HepG2 (cell line): ENCODE data around the gene OTOP3. TPM values are rescaled to one million over a fixed set of nuclear protein-coding genes. Genes with fewer than 3 reads are reported as not detected.

Source experiments
- AKNA ChIP-seq: sonication (generic); formaldehyde crosslinking; IDR thresholded peaks from 2 replicates; pipeline ENCODE4 v1.4.0; 2020; ENCODE audit warnings: missing genetic modification reagents, borderline replicate concordance
- GATAD2A ChIP-seq: IDR thresholded peaks from 2 replicates; pipeline ENCODE4 v1.6.1; 2016
- GTF2F1 ChIP-seq: fragments of 150-350 bp; IDR thresholded peaks from 2 replicates; pipeline ENCODE4 v1.6.1; 2014; ENCODE audit warnings: low read length
- KLF11 ChIP-seq: IDR thresholded peaks from 2 replicates; pipeline ENCODE4 v1.6.1; 2016; ENCODE audit warnings: missing compliant biosample characterization
- MXD1 ChIP-seq: sonication (generic); formaldehyde crosslinking; IDR thresholded peaks from 2 replicates; pipeline ENCODE4 v1.4.0; 2020; ENCODE audit warnings: mild to moderate bottlenecking, missing genetic modification reagents
- MYC ChIP-seq: sonication (generic); formaldehyde crosslinking; IDR thresholded peaks from 2 replicates; pipeline ENCODE4 v1.9.0; 2021; ENCODE audit warnings: missing genetic modification reagents, borderline replicate concordance
- PHB2 ChIP-seq: fragments of 450-650 bp; IDR thresholded peaks from 2 replicates; pipeline ENCODE4 v1.6.1; 2018; ENCODE audit not compliant: partially characterized antibody
- PHF5A ChIP-seq: IDR thresholded peaks from one replicate; pipeline ENCODE4 v1.6.1; 2018; ENCODE audit warnings: low read depth, missing genetic modification reagents; ENCODE audit not compliant: unreplicated experiment
- RARG ChIP-seq: sonication (generic); formaldehyde crosslinking; IDR thresholded peaks from 2 replicates; pipeline ENCODE4 v1.4.0; 2020; ENCODE audit warnings: low read depth, mild to moderate bottlenecking, missing genetic modification reagents
- SKI ChIP-seq: fragments of 450-650 bp; IDR thresholded peaks from one replicate; pipeline ENCODE4 v1.6.1; 2018; ENCODE audit warnings: mild to moderate bottlenecking; ENCODE audit not compliant: partially characterized antibody
- SRY ChIP-seq: sonication (generic); formaldehyde crosslinking; IDR thresholded peaks from 2 replicates; pipeline ENCODE4 v1.8.0; 2022; ENCODE audit warnings: mild to moderate bottlenecking, missing genetic modification reagents
- TP53 ChIP-seq: sonication (generic); formaldehyde crosslinking; conservative IDR thresholded peaks from 2 replicates; pipeline ENCODE4 v1.4.0; 2020; ENCODE audit warnings: missing genetic modification reagents
- UBTF ChIP-seq: sonication (generic); formaldehyde crosslinking; IDR thresholded peaks from 2 replicates; pipeline ENCODE4 v1.4.0; 2020; ENCODE audit warnings: mild to moderate bottlenecking, missing genetic modification reagents
- ZBTB39 ChIP-seq: sonication (generic); formaldehyde crosslinking; IDR thresholded peaks from 2 replicates; pipeline ENCODE4 v1.5.0; 2020; ENCODE audit warnings: missing genetic modification reagents
- ZNF263 ChIP-seq: sonication (generic); formaldehyde crosslinking; IDR thresholded peaks from 2 replicates; pipeline ENCODE4 v1.4.0; 2020; ENCODE audit warnings: missing genetic modification reagents
- ZNF556 ChIP-seq: sonication (generic); formaldehyde crosslinking; IDR thresholded peaks from 2 replicates; pipeline ENCODE4 v1.4.0; 2020; ENCODE audit warnings: mild to moderate bottlenecking, missing genetic modification reagents, borderline replicate concordance
- ZNF563 ChIP-seq: sonication (generic); formaldehyde crosslinking; IDR thresholded peaks from 2 replicates; pipeline ENCODE4 v1.8.0; 2022; ENCODE audit warnings: mild to moderate bottlenecking, moderate library complexity, missing genetic modification reagents
- ZNF598 ChIP-seq: sonication (generic); formaldehyde crosslinking; IDR thresholded peaks from 2 replicates; pipeline ENCODE4 v1.5.1; 2020; ENCODE audit warnings: mild to moderate bottlenecking, missing genetic modification reagents, borderline replicate concordance
- ZNF724P ChIP-seq: sonication (generic); formaldehyde crosslinking; IDR thresholded peaks from 2 replicates; pipeline ENCODE4 v1.8.0; 2022; ENCODE audit warnings: missing genetic modification reagents, borderline replicate concordance
- ZNF777 ChIP-seq: sonication (generic); formaldehyde crosslinking; IDR thresholded peaks from 2 replicates; pipeline ENCODE4 v1.4.0; 2020; ENCODE audit warnings: missing genetic modification reagents
- polyA plus RNA-seq, 8 experiments: library from polyadenylated mRNA; depleted of rRNA in 3 of 8; stranded (reverse) in 7 of 8; unstranded in 1 of 8; fragments of >200 nt; fragmentation: Illumina TruSeq in 4 of 8; extraction: Trizol in 4 of 8; gene quantifications; 2 replicates each; pipeline versions ENCODE4 v1.2.1 to v1.2.3, GENCODE V29; 2011 to 2016; ENCODE audit warnings: low read depth in 4 of 8, missing spikeins in 1 of 8, mixed read lengths in 1 of 8; ENCODE audit not compliant: insufficient read depth in 1 of 8
- total RNA-seq, 5 experiments: library from RNA; depleted of rRNA; stranded (reverse); fragments of >200 nt; fragmentation: Illumina TruSeq; extraction: Trizol; gene quantifications; 2 replicates each; pipeline ENCODE4 v1.2.3, GENCODE V29; 2016; ENCODE audit warnings: low read depth in 1 of 5

OTOP3 gene
- total and polyA plus RNA-seq, 2 of the 13 experiments (the other 11 are each of a cell fraction or from before 2014, with no cell fraction given), result not detected

- TF ChIP-seq ZBTB39 (CRISPR knock-in tag), result 0 out of 2 replicates have a peak, but pooled peaks have one; percentile 58
- peak; percentile 98 for TF ChIP-seq UBTF (CRISPR knock-in tag)
- peak; percentile 85 for TF ChIP-seq MYC (CRISPR knock-in tag)
- peak; percentile 82 for TF ChIP-seq ZNF724P (CRISPR knock-in tag)
- peak; percentile 96; the same call in 1 of the 2 replicates for TF ChIP-seq ZNF598
- TF ChIP-seq SRY (CRISPR knock-in tag), result peak; percentile 84; the same call in 1 of the 2 replicates
- TF ChIP-seq ZNF777 (CRISPR knock-in tag), result peak; percentile 77; the same call in 1 of the 2 replicates
- TF ChIP-seq PHF5A, result peak; percentile 20
- TF ChIP-seq AKNA (CRISPR knock-in tag), result no peak
- TF ChIP-seq ZNF563 (CRISPR knock-in tag), result peak; percentile 94
- peak; percentile 38 for TF ChIP-seq SKI
- TF ChIP-seq GTF2F1, result no peak
- peak; percentile 85; the same call in 1 of the 2 replicates for TF ChIP-seq TP53 (CRISPR knock-in tag)
- TF ChIP-seq KLF11 (CRISPR knock-in tag), result peak; percentile 10; the same call in 1 of the 2 replicates
- TF ChIP-seq PHB2, result no peak
- TF ChIP-seq MXD1 (CRISPR knock-in tag), result peak; percentile 89
- peak; percentile 4; the same call in 1 of the 2 replicates for TF ChIP-seq GATAD2A (CRISPR knock-in tag)
- peak; percentile 91 for TF ChIP-seq ZNF556 (CRISPR knock-in tag)
- TF ChIP-seq RARG (CRISPR knock-in tag), result peak; percentile 83; the same call in 1 of the 2 replicates
- 0 out of 2 replicates have a peak, but pooled peaks have one; percentile 31 for TF ChIP-seq ZNF263
These were observed 46.4 kb downstream of the OTOP3 start (continued) for GRCh38 chr17:74981979-74982662.
